ENCODE results near the gene NARS2. TPM values are rescaled to one million over a fixed set of nuclear protein-coding genes. Genes with fewer than 3 reads are reported as not detected.

Gene NARS2
- total RNA-seq, result 7.3 and 15.2 TPM in 2 replicates

GRCh38 chr11:78574386-78575381 is at the start of gene NARS2:
Gene NARS2 (minus strand): TSS chr11:78574864. CDS start chr11:78574488, 376 bp downstream.

GRCh38 chr11:78417175-78417887 is 157.3 kb downstream of the NARS2 start, which contains the start of gene GAB2:
Gene GAB2 (minus strand): TSS chr11:78417820. CDS start chr11:78417720, 100 bp downstream.

Other genes with a start within 250 kb of the NARS2 start
- 20.0 and 20.9 TPM in 2 replicates for gene GAB2, start 157.0 kb downstream of the NARS2 start, total RNA-seq

Measured in dermis lymphatic vessel endothelial cell (primary cell).